Sigmoid colon (tissue), 4 donors: ENCODE measurements around the gene FANCC.

Experiments
- EP300 ChIP-seq, 4 donors: sonication (generic); formaldehyde crosslinking; IDR thresholded peaks; one replicate each; pipeline ENCODE4 v1.6.1; 2017; ENCODE audit warnings: antibody characterized with exemption in 4 of 4
- POLR2A ChIP-seq, 2 donors: fragments of 450-650 bp; IDR thresholded peaks; one replicate each; pipeline ENCODE4 v1.6.1; 2016; ENCODE audit warnings: antibody characterized with exemption in 2 of 2, mild to moderate bottlenecking in 2 of 2, moderate library complexity in 2 of 2
- POLR2AphosphoS5 ChIP-seq, 4 donors: sonication (generic); formaldehyde crosslinking; IDR thresholded peaks; one replicate each; pipeline ENCODE4 v1.6.1; 2017; ENCODE audit warnings: antibody characterized with exemption in 4 of 4
- TF ChIP-seq, protein P1 (sequence below), 4 experiments: fragments of 450-650 bp in 3 of 4; fragments of 200-600 bp in 1 of 4; IDR thresholded peaks; one replicate each; pipeline ENCODE4 v1.5.1; 2016 to 2019; ENCODE audit warnings: antibody characterized with exemption in 4 of 4, mild to moderate bottlenecking in 3 of 4, moderate library complexity in 2 of 4

DNA sequence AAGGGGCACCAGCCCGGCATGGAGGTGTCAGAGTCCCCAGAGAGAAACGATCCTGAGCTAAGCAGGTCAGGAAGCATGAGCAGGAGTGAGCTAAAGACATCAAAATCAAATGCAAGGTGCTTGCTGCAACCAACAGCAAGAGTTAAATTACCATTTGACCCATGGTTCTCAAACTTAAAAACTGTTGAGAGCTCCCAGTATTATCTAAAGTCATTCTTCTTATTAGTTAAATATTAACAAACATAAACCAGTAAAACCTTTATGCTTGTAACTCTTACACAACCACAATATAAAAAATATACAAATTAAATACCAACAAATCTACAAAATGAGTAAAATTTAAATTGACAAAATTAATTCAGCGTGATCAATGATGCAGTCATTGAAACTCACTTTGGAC is 51.5 kb downstream of the FANCC start:
- TF ChIP-seq, protein P1, sequence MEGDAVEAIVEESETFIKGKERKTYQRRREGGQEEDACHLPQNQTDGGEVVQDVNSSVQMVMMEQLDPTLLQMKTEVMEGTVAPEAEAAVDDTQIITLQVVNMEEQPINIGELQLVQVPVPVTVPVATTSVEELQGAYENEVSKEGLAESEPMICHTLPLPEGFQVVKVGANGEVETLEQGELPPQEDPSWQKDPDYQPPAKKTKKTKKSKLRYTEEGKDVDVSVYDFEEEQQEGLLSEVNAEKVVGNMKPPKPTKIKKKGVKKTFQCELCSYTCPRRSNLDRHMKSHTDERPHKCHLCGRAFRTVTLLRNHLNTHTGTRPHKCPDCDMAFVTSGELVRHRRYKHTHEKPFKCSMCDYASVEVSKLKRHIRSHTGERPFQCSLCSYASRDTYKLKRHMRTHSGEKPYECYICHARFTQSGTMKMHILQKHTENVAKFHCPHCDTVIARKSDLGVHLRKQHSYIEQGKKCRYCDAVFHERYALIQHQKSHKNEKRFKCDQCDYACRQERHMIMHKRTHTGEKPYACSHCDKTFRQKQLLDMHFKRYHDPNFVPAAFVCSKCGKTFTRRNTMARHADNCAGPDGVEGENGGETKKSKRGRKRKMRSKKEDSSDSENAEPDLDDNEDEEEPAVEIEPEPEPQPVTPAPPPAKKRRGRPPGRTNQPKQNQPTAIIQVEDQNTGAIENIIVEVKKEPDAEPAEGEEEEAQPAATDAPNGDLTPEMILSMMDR (IDR thresholded peaks at IDR 0.05), result no peak
- TF ChIP-seq POLR2AphosphoS5 (IDR thresholded peaks at IDR 0.05), result no peak
- TF ChIP-seq POLR2A (IDR thresholded peaks at IDR 0.05), result no peak
- TF ChIP-seq EP300 (IDR thresholded peaks at IDR 0.05), result no peak
